ENCODE measurements around the gene CTDP1. TPM values are rescaled to one million over a fixed set of nuclear protein-coding genes. Genes with fewer than 3 reads are reported as not detected.
A peak's percentile ranks its signal among the peaks of the same experiment; 100 is the strongest.

CTDP1 gene
- total RNA-seq, 4 donors from 2014 or later: 18.6 to 35.3 (median 27.4) TPM

GRCh38 chr18:79634186-79634585 is 45.4 kb upstream of the CTDP1 start:
- peak in 1 of 2 donors; percentile 47 for DNase-seq (ENCODE audit: low spot score in 2 of 2)
- Histone ChIP-seq H3K4me3 (no peak overlapping the region), H3K4me1 (peaks cover 2% of the 10 kb centered on the region), H3K27me3 (peaks cover 19% of the 10 kb centered on the region), H3K9me3 (no peaks in the 10 kb centered on the region), H3K27ac (no peak overlapping the region), H3K36me3 (no peaks in the 10 kb centered on the region)
- 94% methylated on average over 2 of the region's 5 CpGs for WGBS
- TF ChIP-seq POLR2AphosphoS5 (IDR thresholded peaks at IDR 0.05): no peak
- no peak for TF ChIP-seq CTCF (IDR thresholded peaks at IDR 0.05)
- TF ChIP-seq EP300 (IDR thresholded peaks at IDR 0.05): no peak
- TF ChIP-seq POLR2A (IDR thresholded peaks at IDR 0.05): no peak

- peaks cover 19% of the 10 kb centered on the region for H3K27me3 ChIP-seq
- TF ChIP-seq POLR2A (IDR thresholded peaks at IDR 0.05) (no peak), POLR2AphosphoS5 (IDR thresholded peaks at IDR 0.05) (no peak), CTCF (IDR thresholded peaks at IDR 0.05) (no peak), EP300 (IDR thresholded peaks at IDR 0.05) (no peak)
- peak in 1 of 2 donors; percentile 66 for DNase-seq (ENCODE audit: low spot score in 2 of 2)
Observed at GRCh38 chr18:79634593-79635426, 44.8 kb upstream of the CTDP1 start.

GRCh38 chr18:79635427-79635726 is 44.2 kb upstream of the CTDP1 start:
- Histone ChIP-seq H3K27ac (no peak overlapping the region), H3K9me3 (no peaks in the 10 kb centered on the region), H3K4me1 (peaks cover 2% of the 10 kb centered on the region), H3K27me3 (peaks cover 19% of the 10 kb centered on the region), H3K36me3 (no peaks in the 10 kb centered on the region), H3K4me3 (no peak overlapping the region)
- TF ChIP-seq CTCF (IDR thresholded peaks at IDR 0.05) (no peak), EP300 (IDR thresholded peaks at IDR 0.05) (no peak), POLR2AphosphoS5 (IDR thresholded peaks at IDR 0.05) (no peak), POLR2A (IDR thresholded peaks at IDR 0.05) (no peak)
- WGBS: 96% methylated on average over 15 of the region's 15 CpGs
- no peak for DNase-seq (ENCODE audit: low spot score in 2 of 2)

More at GRCh38 chr18:79634593-79635426, 44.8 kb upstream of the CTDP1 start:
- 81% methylated on average over 6 of the region's 23 CpGs for WGBS
- Histone ChIP-seq H3K9me3 (no peaks in the 10 kb centered on the region), H3K4me1 (peaks cover 2% of the 10 kb centered on the region), H3K27ac (no peak overlapping the region), H3K36me3 (no peaks in the 10 kb centered on the region), H3K4me3 (no peak overlapping the region)

- DNase-seq (ENCODE audit: low spot score in 2 of 2): peak in 1 of 2 donors; percentile 73
- TF ChIP-seq EP300 (IDR thresholded peaks at IDR 0.05) (no peak), POLR2AphosphoS5 (IDR thresholded peaks at IDR 0.05) (no peak), POLR2A (IDR thresholded peaks at IDR 0.05) (no peak), CTCF (IDR thresholded peaks at IDR 0.05) (no peak)
- Histone ChIP-seq H3K36me3 (no peaks in the 10 kb centered on the region), H3K27me3 (peaks cover 24% of the 10 kb centered on the region), H3K4me1 (peaks cover 2% of the 10 kb centered on the region), H3K27ac (no peak overlapping the region), H3K9me3 (no peaks in the 10 kb centered on the region), H3K4me3 (no peak overlapping the region)
- WGBS: 69% methylated on average over 21 of the region's 58 CpGs
Observed at GRCh38 chr18:79637181-79637920, 42.3 kb upstream of the CTDP1 start.

Data from suprapubic skin (tissue), 4 donors.